Mesenchymal stem cell (in vitro differentiated cells and primary cell): ENCODE results near the gene PTPRH.
A peak's percentile ranks its signal among the peaks of the same experiment; 100 is the strongest.
"Not testable (repeated sequence)": the region's sequence is repeated elsewhere in the genome, so short reads cannot be mapped to it uniquely, and the experiment has no call there.

Source experiments
- DNase-seq: peaks from one replicate; pipeline ENCODE4 v3.0.0-alpha.2; 2013
- H2AFZ ChIP-seq: one replicate; pipeline ENCODE4 v1.6.1; 2013; ENCODE audit warnings: low read depth, mild to moderate bottlenecking, control low read depth, inconsistent platforms, low read length, moderate library complexity
- H2AK5ac ChIP-seq: 2 replicates; pipeline ENCODE4 v1.6.1; 2013; ENCODE audit warnings: low read length, moderate library complexity, mild to moderate bottlenecking, inconsistent platforms; ENCODE audit not compliant: severe bottlenecking
- H2BK120ac ChIP-seq: one replicate; pipeline ENCODE4 v1.6.1; 2013; ENCODE audit warnings: low read depth, mild to moderate bottlenecking, inconsistent platforms, low read length, moderate library complexity
- H2BK12ac ChIP-seq, 2 experiments: one replicate each; pipeline ENCODE4 v1.6.1; 2013; ENCODE audit warnings: inconsistent platforms in 2 of 2, low read length in 2 of 2, mild to moderate bottlenecking in 2 of 2, moderate library complexity in 2 of 2, control low read depth in 1 of 2
- H2BK15ac ChIP-seq: one replicate; pipeline ENCODE4 v1.6.1; 2013; ENCODE audit warnings: mild to moderate bottlenecking, low read depth, inconsistent platforms; ENCODE audit not compliant: poor library complexity, severe bottlenecking
- H2BK5ac ChIP-seq: 2 replicates; pipeline ENCODE4 v1.6.1; 2013; ENCODE audit warnings: low read depth, mild to moderate bottlenecking, low read length, control low read depth, inconsistent platforms; ENCODE audit not compliant: poor library complexity, severe bottlenecking
- H3K14ac ChIP-seq, 2 experiments: one replicate each; pipeline ENCODE4 v1.6.1; 2013; ENCODE audit warnings: inconsistent platforms in 2 of 2, low read length in 2 of 2, control low read depth in 1 of 2, mild to moderate bottlenecking in 1 of 2, moderate library complexity in 1 of 2
- H3K18ac ChIP-seq, 2 experiments: one replicate each; pipeline ENCODE4 v1.6.1; 2013; ENCODE audit warnings: inconsistent platforms in 2 of 2, low read length in 2 of 2, control low read depth in 1 of 2, low read depth in 1 of 2, mild to moderate bottlenecking in 1 of 2
- H3K23ac ChIP-seq, 2 experiments: one replicate each; pipeline ENCODE4 v1.6.1; 2013; ENCODE audit warnings: inconsistent platforms in 2 of 2, low read length in 2 of 2, mild to moderate bottlenecking in 2 of 2, moderate library complexity in 2 of 2, control low read depth in 1 of 2
- H3K27ac ChIP-seq: 2 replicates; pipeline ENCODE4 v1.5.1; 2013; ENCODE audit warnings: mild to moderate bottlenecking, moderate library complexity, low read length, control low read depth, inconsistent platforms; ENCODE audit not compliant: poor library complexity, severe bottlenecking
- H3K27me3 ChIP-seq, 2 experiments: 2 replicates each; pipeline versions ENCODE4 v1.6.1 to v1.7.0; 2013; ENCODE audit warnings: low read length in 2 of 2, mild to moderate bottlenecking in 2 of 2, moderate library complexity in 2 of 2, control low read depth in 1 of 2, inconsistent platforms in 1 of 2; ENCODE audit not compliant: control insufficient read depth in 1 of 2, insufficient read depth in 1 of 2
- H3K36me3 ChIP-seq, 2 experiments: 2 replicates each; pipeline versions ENCODE4 v1.6.1 to v1.7.0; 2013; ENCODE audit warnings: low read length in 2 of 2, control low read depth in 1 of 2, inconsistent platforms in 1 of 2, low read depth in 1 of 2, mild to moderate bottlenecking in 1 of 2; ENCODE audit not compliant: insufficient read depth in 2 of 2, control insufficient read depth in 1 of 2
- H3K4ac ChIP-seq, 2 experiments: one replicate each; pipeline ENCODE4 v1.6.1; 2013; ENCODE audit warnings: inconsistent platforms in 2 of 2, low read length in 2 of 2, mild to moderate bottlenecking in 2 of 2, moderate library complexity in 2 of 2, control low read depth in 1 of 2, low read depth in 1 of 2
- H3K4me1 ChIP-seq: 2 replicates; pipeline ENCODE4 v1.6.1; 2013; ENCODE audit warnings: low read depth, low read length, control low read depth; ENCODE audit not compliant: control insufficient read depth, insufficient read depth
- H3K4me2 ChIP-seq: 2 replicates; pipeline ENCODE4 v1.6.1; 2013; ENCODE audit warnings: low read length, mild to moderate bottlenecking, inconsistent platforms; ENCODE audit not compliant: poor library complexity, severe bottlenecking
- H3K4me3 ChIP-seq, 2 experiments: 2 replicates each; pipeline versions ENCODE4 v1.5.1 to v1.7.0; 2013; ENCODE audit warnings: low read length in 2 of 2, mild to moderate bottlenecking in 2 of 2, control low read depth in 1 of 2, low read depth in 1 of 2; ENCODE audit not compliant: insufficient read depth in 1 of 2
- H3K79me1 ChIP-seq: replicated peaks from 2 replicates; pipeline ENCODE4 v1.6.1; 2013; ENCODE audit warnings: mild to moderate bottlenecking, control low read depth, low read length, inconsistent platforms; ENCODE audit not compliant: poor library complexity, severe bottlenecking
- H3K9ac ChIP-seq: 2 replicates; pipeline ENCODE4 v1.7.0; 2013; ENCODE audit warnings: mild to moderate bottlenecking, low read length, moderate library complexity
- H3K9me3 ChIP-seq: 2 replicates; pipeline ENCODE4 v1.7.0; 2013; ENCODE audit warnings: mild to moderate bottlenecking, low read length; ENCODE audit not compliant: control insufficient read depth
- H4K8ac ChIP-seq: one replicate; pipeline ENCODE4 v1.6.1; 2013; ENCODE audit warnings: inconsistent platforms, mild to moderate bottlenecking, low read length, moderate library complexity
- H4K91ac ChIP-seq: one replicate; pipeline ENCODE4 v1.6.1; 2013; ENCODE audit warnings: mild to moderate bottlenecking, low read length, inconsistent platforms
- WGBS: methylation state at CpG from one replicate; pipeline ENCODE4 v1.1.7; 2013; ENCODE audit warnings: mixed read lengths; 5-methylcytosine and 5-hydroxymethylcytosine counted together

PTPRH gene

GRCh38 chr19:55224679-55225414 lies 15.5 kb upstream of the PTPRH start:
- H3K9me3 ChIP-seq, H3K4me2 ChIP-seq, H3K27ac ChIP-seq, H3K79me1 ChIP-seq, H2BK15ac ChIP-seq, H2AK5ac ChIP-seq, H3K23ac ChIP-seq, H3K4me3 ChIP-seq, H3K14ac ChIP-seq, DNase-seq, H2BK12ac ChIP-seq, H2BK120ac ChIP-seq, H3K18ac ChIP-seq, H3K27me3 ChIP-seq, H3K9ac ChIP-seq, H4K91ac ChIP-seq, H2BK5ac ChIP-seq, H4K8ac ChIP-seq, H2AFZ ChIP-seq, H3K4ac ChIP-seq: not testable (repeated sequence)
- Histone ChIP-seq H3K36me3 (peaks cover 40 to 57% of the 10 kb centered on the region in 2 experiments), H3K4me1 (peaks cover 17% of the 10 kb centered on the region)
- WGBS, result 72% methylated on average over 9 of the region's 11 CpGs

DNA sequence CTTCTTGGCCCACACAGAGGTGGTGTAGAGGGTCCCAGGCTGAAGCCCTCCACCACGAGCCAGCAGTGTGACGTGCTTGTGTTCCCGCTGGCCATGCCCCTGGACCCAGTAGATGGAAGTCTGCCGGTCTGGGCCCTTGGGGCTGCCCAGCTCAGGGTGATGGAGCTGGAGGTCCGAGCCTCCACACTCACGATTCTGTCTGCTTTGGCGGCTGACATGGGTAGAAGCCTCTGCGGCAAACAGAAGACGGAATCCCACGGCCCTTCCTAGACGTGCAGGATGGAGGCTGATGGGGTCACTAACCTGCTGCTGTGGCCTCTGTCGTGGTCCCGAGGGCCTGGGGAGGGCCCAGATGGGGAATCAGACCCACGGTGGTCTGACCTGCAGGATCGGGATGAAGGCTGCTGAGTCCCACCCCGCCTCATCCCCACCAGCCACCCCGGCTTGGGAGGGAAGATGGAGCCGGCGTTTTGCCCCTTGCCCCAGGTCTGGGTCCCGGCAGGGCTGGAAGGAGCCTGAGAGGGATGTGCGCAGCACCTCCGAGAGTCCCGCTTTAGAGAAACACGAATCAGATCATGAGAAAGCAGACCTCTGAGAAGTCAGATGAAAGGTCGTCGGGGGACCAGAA lies 14.9 kb upstream of the PTPRH start:
- Histone ChIP-seq H4K91ac (no peak overlapping the region), H3K4ac (no peak overlapping the region), H3K36me3 (peaks cover 33 to 50% of the 10 kb centered on the region in 2 experiments), H3K4me3 (no peak overlapping the region), H2AK5ac (no peak overlapping the region), H3K23ac (no peak overlapping the region), H4K8ac (no peak overlapping the region), H3K14ac (no peak overlapping the region), H3K79me1 (peaks cover 7% of the 10 kb centered on the region), H3K27me3 (no peaks in the 10 kb centered on the region), H2BK15ac (no peak overlapping the region), H3K18ac (no peak overlapping the region), H3K4me2 (no peak overlapping the region), H2BK120ac (no peak overlapping the region), H2BK12ac (peak overlapping the region in 1 of 2 experiments; percentile 22), H3K4me1 (peaks cover 15% of the 10 kb centered on the region), H2BK5ac (no peak overlapping the region), H2AFZ (no peak overlapping the region), H3K9me3 (no peaks in the 10 kb centered on the region), H3K9ac (no peak overlapping the region), H3K27ac (no peak overlapping the region)
- DNase-seq, result no peak
- 93% methylated on average over 26 of the region's 26 CpGs for WGBS

- no peak overlapping the region for H2BK5ac ChIP-seq
- peak overlapping the region in 1 of 2 experiments; percentile 22 for H2BK12ac ChIP-seq
- H4K91ac ChIP-seq, result no peak overlapping the region
- H3K4me3 ChIP-seq, result no peak overlapping the region
- H2AFZ ChIP-seq, result no peak overlapping the region
- H2BK120ac ChIP-seq, result no peak overlapping the region
- peaks cover 8% of the 10 kb centered on the region for H3K4me1 ChIP-seq
- no peak overlapping the region for H3K4ac ChIP-seq
- H2BK15ac ChIP-seq, result no peak overlapping the region
- no peak overlapping the region for H3K27ac ChIP-seq
- no peak overlapping the region for H3K14ac ChIP-seq
- H3K9me3 ChIP-seq, result no peaks in the 10 kb centered on the region
- no peak overlapping the region for H3K23ac ChIP-seq
- 97% methylated on average over 17 of the region's 17 CpGs for WGBS
- no peak overlapping the region for H3K4me2 ChIP-seq
- H3K36me3 ChIP-seq, result peaks cover 28 to 43% of the 10 kb centered on the region in 2 experiments
- H2AK5ac ChIP-seq, result no peak overlapping the region
- no peak overlapping the region for H3K9ac ChIP-seq
- H4K8ac ChIP-seq, result no peak overlapping the region
- no peak for DNase-seq
- H3K18ac ChIP-seq, result no peak overlapping the region
- H3K79me1 ChIP-seq, result peaks cover 3% of the 10 kb centered on the region
- H3K27me3 ChIP-seq, result no peaks in the 10 kb centered on the region
These were observed 14.2 kb upstream of the PTPRH start for GRCh38 chr19:55223291-55224037.

DNA sequence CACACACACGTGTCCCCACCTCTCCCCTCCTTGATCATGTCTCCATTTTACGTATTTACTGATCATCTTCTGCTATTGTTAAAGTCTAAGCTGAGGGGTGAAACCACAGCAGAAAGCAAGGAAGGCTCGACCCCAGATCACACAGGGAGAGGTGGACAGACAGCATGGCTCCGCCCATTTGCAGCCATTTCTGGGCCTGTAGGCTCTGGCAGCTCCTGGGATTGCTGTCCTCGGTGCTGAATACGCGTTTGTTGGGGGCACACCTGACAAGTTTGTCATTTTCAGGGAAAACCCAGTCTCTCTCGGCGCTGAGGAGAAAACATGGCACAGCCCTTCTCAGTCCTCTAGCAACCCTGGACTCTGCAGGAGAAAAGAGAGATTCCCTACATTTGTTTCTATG lies 11.2 kb upstream of the PTPRH start:
- WGBS, result 67% methylated on average over 9 of the region's 9 CpGs
- no peak overlapping the region for H2AK5ac ChIP-seq

More for the DNA sequence above, 11.2 kb upstream of the PTPRH start:
- no peak overlapping the region for H4K8ac ChIP-seq
- no peak overlapping the region for H3K4ac ChIP-seq
- H3K27ac ChIP-seq, result no peak overlapping the region
- H3K9ac ChIP-seq, result no peak overlapping the region
- H3K23ac ChIP-seq, result no peak overlapping the region
- no peak overlapping the region for H3K4me2 ChIP-seq
- no peak overlapping the region for H3K4me3 ChIP-seq
- H2BK5ac ChIP-seq, result no peak overlapping the region
- H2AFZ ChIP-seq, result no peak overlapping the region
- H3K14ac ChIP-seq, result no peak overlapping the region
- H3K27me3 ChIP-seq, result no peaks in the 10 kb centered on the region
- no peaks in the 10 kb centered on the region for H3K9me3 ChIP-seq
- no peak for DNase-seq
- peaks cover 5 to 15% of the 10 kb centered on the region in 2 experiments for H3K36me3 ChIP-seq
- no peak overlapping the region for H4K91ac ChIP-seq
- H3K18ac ChIP-seq, result no peak overlapping the region
- no peak overlapping the region for H2BK120ac ChIP-seq
- no peak overlapping the region for H2BK12ac ChIP-seq
- H3K79me1 ChIP-seq, result no peaks in the 10 kb centered on the region
- no peak overlapping the region for H2BK15ac ChIP-seq
- H3K4me1 ChIP-seq, result peaks cover 11% of the 10 kb centered on the region
